ENCODE data around the gene WTIP.
"Not testable (repeated sequence)": the region's sequence is repeated elsewhere in the genome, so short reads cannot be mapped to it uniquely, and the experiment has no call there.

Gene WTIP

GRCh38 chr19:34504273-34504808, 22.8 kb downstream of the WTIP start:
- DNase-seq = no peak

GRCh38 chr19:34504809-34505291, 23.3 kb downstream of the WTIP start:
- DNase-seq = no peak

GRCh38 chr19:34505321-34506025, 23.9 kb downstream of the WTIP start:
- DNase-seq = no peak

- no peak for DNase-seq
Measured at GRCh38 chr19:34506026-34506370, 24.4 kb downstream of the WTIP start.

- DNase-seq = no peak
Measured at GRCh38 chr19:34507414-34508067, 26.0 kb downstream of the WTIP start.

- DNase-seq = no peak
Measured at GRCh38 chr19:34508540-34508939, 27.0 kb downstream of the WTIP start.

- DNase-seq = not testable (repeated sequence)
Measured at GRCh38 chr19:34510904-34511303, 29.3 kb downstream of the WTIP start.

- DNase-seq = no peak
Measured at GRCh38 chr19:34512254-34512822, 30.8 kb downstream of the WTIP start.

- DNase-seq = no peak
Measured at GRCh38 chr19:34513767-34514166, 32.2 kb downstream of the WTIP start.

GRCh38 chr19:34519602-34520001, 38.0 kb downstream of the WTIP start:
- no peak for DNase-seq

- DNase-seq = no peak
Measured at GRCh38 chr19:34523408-34523807, 41.9 kb downstream of the WTIP start.

GRCh38 chr19:34525001-34525400, 43.4 kb downstream of the WTIP start:
- DNase-seq = no peak

GRCh38 chr19:34534206-34534605, 52.6 kb downstream of the WTIP start:
- DNase-seq = no peak

- no peak for DNase-seq
Measured at GRCh38 chr19:34539396-34539795, 57.8 kb downstream of the WTIP start.

- DNase-seq = no peak
Measured at GRCh38 chr19:34540811-34541557, 59.4 kb downstream of the WTIP start.

- DNase-seq = no peak
Measured at GRCh38 chr19:34549833-34550232, 68.3 kb downstream of the WTIP start.

GRCh38 chr19:34555447-34555846, 73.9 kb downstream of the WTIP start:
- DNase-seq = no peak

- DNase-seq = no peak
Measured at GRCh38 chr19:34556488-34556887, 74.9 kb downstream of the WTIP start.

- DNase-seq = no peak
Measured at GRCh38 chr19:34559045-34559444, 77.5 kb downstream of the WTIP start.

- DNase-seq = no peak
Measured at GRCh38 chr19:34560229-34560628, 78.7 kb downstream of the WTIP start.
